ENCODE measurements around the gene CPNE4.

Gene CPNE4

DNA sequence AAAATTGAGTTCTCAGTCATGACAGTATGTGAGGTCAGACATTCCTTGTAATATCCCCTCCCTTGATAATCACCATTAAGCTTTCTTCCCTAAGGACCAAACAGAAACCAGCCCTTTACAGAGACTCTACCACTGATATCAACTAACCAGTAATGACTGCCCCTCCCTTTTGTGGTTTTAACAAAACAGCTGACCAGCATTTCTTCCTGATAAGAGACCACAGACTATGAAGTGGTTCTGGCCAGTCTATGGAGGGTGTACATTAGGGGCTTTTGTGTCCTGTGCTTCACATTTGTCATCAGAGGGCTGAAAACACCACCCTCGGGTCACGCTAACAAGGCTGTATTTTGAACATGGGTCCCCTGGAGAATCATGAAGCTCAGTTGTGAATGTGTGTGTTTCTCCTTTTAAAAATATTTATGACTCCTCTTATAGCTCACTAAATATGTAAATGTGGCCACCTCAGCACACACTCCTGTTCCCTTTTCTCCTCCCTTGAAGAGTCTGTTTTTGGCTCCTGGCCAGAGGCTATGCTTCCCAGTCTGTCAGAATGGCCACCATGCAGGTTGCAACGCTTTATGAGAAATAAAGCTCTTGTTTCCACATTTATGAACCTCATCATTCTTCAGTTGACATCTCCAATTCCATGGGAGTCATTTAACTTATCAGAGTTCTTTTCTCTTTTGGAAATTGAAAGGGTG is 239.3 kb downstream of the CPNE4 start:
- DNase-seq: no peak

DNA sequence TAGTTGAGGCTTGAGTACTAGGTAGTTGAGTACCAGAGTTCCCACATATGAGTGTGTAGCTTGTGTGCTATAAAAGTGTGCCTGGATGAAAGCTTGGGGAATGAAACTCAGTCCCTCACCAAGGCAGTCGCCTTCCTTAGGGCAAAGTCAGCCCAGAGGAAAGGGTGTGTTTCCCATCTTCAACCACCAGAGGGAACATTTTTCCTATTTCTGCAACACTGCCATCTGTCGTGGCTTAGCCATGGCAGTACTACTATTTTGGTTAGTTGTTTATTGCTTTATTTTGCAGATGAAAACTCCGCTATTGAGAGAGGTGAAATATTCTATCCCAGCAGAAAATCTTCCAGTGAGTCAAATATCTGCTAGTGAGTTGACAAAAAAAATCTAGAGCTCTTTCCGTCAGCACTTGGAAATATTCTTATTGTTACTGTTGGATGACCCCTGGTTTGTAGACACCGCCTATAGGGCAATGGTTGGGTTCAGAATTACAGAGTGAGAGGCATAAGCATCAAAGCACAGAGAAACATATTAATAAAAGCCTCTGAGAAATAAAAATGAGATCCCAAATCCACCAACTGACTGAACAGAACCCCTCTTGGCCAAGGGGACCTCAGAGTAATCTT is 239.9 kb downstream of the CPNE4 start:
- peak; percentile 26 for DNase-seq

DNA sequence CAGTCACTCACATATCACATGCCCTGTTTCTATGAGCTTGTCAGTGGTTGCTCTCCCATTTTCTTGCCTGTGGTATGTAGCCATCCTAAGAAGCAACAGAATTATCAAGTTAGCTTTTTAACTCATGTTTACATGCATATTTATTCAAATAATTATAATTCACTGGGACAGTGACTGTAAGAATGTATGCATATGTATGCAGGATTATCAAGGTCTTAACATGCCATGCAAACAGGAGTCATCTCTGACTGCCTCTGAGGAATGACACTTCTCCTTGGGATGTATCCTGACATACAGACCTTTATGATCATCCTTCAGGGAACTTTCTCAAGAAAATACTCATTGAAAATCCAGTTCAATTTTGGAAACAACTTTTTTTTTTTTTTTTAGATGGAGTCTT is 240.9 kb downstream of the CPNE4 start:
- DNase-seq: no peak

DNA sequence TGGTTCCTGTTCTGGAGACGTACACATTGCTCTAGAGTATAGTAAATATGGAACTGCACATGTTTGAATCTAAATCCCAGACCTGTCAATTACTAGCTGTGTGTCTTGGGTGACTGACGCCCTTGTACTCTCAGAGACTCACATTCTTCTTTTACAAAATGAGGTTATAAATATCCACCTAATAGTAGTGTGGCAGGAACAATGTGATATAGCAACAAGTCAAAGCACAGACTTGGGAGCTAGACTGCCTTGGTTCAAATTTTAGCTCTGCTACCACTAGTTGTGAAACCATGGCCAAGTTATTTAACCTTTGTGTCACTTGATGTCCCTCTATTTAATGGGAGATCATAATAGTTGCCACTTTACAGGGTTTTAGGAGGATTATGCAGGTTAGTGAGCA is 245.6 kb downstream of the CPNE4 start:
- DNase-seq: no peak

DNA sequence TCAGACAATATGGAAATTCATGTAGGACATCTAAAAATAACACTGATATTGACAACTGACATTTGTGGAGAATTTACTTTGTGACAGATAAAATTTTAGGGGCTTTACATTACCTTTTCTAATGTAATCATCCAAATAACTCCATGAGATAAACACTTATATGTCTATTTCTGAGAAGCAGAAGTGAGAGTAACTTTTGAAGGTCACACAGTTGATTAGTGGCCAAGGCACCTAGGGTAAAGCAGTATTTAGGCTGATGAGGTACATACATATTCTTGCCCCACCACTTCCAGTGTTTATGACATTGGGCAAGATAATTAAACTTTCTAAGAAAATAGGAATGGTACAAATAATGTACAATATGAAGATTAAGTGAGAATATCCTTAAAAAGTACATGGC is 248.4 kb downstream of the CPNE4 start:
- no peak for DNase-seq

DNA sequence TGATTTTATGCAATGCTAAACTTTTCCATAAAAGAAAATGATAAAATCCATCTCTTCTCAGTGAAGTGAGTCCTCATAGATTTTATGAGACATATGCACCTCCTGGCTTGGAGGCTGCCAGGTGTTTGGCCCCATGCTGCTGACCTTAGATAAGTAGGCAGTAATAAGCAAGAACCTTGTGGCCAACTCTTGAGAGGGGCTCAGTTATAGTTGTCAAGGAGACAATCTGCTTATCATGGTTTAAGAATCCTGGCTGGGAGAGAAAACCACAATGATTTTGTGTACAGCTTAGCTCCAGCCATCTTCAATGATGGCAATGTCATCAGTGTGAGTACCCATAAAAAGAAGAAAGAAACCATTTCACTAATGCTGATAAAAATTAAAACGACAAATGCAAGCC is 252.1 kb downstream of the CPNE4 start:
- DNase-seq: no peak

DNA sequence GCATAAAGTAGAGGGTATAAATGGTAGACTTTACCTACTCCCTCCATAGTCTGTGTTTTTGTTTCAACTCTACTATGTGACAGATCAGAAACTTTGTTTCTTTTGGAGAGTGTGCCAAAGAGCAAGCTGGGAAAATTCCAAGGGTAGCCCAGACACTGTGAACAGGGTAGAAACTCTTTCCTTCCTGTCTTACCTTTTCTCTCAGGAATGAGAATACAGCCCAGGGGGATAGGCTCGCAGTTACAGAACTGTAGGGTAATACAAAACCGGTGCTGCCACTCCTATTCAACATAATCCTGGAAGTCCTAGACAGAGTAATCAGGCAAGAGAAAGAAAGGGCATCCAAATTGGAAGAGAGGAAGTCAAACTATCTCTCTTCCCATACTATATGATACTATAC is 256.3 kb downstream of the CPNE4 start:
- no peak for DNase-seq

DNA sequence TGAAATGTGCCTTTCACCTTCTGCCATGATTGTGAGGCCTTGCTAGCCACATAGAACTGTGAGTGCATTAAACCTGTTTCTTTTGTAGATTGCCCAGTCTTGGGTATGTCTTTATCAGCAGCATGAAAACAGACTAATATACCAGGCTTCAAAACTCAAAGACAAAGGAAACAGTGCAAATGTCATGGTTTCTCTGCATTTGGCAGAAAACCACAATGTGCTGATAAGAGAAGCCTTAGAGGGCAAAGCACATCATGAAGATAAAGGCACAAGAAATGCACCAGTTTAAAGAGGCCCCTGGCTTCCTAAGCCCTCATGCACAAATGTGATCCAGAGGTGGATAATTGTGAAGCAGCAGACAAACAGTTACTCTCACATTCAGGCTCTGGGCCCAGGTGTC is 259.2 kb downstream of the CPNE4 start:
- DNase-seq: no peak

DNA sequence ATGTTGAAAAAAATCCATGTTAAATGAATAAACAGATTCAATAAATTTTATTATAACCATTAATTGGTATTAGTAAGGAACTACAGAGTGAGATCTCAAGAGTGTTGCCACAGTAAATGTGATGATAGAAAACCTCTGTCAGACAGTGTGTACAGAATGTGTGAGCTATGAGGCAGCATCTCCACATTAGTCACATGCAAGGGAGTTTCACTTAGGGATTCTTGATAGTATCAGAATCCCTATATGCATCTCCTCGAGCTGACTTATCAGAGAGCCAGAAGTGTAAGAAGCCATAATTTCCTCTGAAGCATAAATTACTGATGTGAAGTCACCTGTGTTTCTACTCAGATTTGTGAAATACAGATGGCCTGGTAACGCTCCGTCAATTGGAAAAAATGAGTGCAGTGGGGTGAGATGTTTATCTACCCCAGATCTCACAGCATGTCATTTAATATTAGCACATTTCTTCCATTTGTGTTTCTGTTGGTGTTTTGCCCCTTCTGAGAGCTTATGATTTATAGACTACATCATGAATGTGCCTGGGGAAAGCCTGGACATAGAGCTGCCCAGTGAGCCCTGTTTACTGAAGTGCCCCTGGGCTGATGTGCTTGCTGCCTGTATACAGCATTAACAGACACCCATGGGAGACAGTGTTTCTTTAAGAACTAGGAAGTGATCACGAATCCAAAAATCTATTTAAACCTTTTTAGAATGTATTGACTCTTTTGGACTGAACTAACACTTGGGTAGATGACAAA is 262.4 kb downstream of the CPNE4 start:
- DNase-seq: no peak

DNA sequence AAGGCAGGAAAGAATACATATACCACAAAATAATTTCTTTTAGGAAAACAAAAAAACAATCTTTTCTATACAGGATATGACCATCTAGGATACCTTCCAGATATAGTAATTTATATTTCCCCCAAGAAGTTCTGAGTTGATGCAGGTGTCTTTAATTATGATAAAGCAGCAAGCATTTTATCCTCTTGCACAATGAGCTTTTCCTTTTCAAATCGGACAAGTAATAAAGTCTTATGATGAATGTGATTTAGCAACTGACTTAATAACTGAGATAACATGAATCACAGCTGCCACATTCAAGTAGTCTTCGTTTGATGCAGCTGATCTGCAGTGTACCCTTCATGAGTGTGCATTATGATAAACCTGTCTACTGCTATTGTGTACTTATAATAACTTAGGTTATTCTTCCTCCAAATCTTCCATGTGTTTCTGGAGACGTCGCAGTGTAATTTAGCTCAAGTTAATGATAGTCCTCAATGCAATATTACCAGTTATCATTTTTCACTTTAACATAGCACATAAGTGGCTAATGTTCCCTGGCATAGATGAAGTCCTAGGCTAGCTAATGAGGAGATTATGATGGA is 271.7 kb downstream of the CPNE4 start:
- no peak for DNase-seq

DNA sequence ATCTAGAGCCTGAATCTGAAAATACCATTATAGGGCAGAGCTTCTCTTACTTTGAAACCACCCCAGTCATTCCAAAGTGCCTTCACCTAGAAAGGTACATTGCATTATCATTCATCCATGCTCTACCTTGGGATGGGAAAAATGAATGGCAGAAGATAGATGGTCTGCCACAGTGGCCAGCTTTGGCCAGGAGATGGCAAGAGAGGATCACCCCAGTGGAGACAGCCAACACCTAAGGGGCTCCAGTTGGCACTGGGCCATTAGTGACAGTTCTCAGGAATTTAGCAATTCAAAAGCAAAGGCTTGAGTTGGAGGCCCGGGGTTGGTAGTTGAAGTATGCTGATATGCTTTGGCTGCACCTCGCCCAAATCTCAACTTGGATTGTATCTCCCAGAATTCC is 278.4 kb downstream of the CPNE4 start:
- no peak for DNase-seq

DNA sequence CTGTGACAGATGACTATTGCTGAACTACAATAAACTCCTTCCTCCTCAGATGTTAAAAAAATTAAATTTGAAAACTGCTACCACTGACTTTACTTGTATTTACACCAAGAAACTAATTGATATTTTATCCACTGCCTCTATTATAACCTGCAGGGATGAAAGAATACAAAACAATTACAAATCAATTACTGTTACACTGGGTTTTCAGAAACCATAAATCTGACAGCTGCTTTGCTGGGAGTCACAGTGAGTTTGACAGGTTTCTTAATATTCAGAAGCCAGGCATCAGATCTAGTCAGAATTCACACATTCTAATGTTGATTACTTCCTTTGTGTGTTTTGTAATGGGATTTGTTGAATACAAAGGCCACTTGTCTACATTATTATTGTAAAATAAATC is 279.4 kb downstream of the CPNE4 start:
- no peak for DNase-seq

DNA sequence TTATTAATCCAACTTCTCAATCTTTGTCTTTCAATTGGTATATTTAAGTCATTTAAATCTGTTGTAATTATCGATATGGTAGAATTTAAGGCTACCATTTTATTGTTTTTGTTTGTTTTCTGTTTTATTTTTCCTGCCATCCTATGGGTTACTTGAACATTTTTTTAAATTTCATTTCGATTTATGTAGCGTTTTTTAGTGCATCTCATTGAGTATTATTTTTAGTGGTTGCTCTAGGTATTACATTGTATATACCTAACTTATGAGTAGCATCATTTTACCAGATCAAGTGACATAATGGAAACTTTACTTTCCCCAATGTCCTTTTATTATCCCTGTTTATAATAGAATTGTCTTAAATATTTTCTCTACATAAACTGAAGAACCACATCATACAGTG is 284.6 kb downstream of the CPNE4 start:
- DNase-seq: no peak

DNA sequence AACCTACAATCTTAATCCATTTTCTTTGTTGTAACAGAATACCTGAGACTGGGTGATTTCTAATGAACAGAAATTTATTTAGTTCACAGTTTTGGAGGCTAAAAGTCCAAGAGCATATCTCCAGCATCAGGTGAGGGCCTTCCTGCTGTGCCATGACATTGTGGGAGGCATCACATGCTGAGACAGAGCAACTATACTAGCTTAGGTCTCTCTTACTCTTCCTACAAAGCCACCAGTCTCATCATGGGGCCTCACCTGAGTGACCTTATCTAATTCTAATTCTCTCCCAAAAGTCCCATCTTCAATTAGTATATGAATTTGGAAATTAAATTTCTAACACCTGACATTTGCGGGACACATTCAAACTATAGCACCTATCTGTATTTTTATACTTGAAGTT is 285.0 kb downstream of the CPNE4 start:
- DNase-seq: no peak

DNA sequence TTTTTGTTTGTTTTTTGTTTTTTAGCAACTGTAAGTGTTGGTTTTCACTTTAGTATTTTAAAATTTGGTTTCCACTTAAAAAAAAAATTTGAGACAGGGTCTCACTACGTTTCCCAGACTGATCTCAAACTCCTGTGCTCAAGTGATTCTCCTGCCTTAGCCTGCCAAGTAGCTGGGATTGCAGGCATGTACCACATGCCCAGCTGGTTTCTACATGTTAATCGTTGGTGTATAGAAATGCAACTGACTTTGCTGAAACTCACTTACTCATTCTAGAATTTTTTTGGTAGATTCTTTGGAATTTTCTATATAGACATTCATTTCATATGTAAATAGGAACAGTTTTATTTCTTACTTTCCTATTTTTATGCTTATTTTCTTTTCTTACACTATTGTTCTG is 287.3 kb downstream of the CPNE4 start:
- DNase-seq: no peak

DNA sequence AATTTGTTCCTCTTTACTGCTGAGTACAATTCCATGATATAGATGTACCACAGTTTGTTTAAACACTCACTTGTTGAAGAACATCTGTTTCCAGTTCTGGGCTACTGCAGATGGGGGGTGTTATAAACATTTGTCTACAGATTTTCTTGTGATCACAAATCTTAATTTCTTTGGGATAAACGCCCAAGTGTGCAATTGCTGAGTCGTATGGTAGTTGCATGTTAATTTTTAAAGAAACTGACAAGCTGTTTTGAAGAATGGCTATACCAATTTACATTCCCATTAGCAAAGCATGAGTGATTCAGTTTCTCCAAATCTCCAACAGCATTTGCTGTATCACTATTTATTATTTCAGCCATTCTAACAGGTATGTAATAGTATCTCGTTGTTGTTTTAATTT is 290.0 kb downstream of the CPNE4 start:
- DNase-seq: no peak

DNA sequence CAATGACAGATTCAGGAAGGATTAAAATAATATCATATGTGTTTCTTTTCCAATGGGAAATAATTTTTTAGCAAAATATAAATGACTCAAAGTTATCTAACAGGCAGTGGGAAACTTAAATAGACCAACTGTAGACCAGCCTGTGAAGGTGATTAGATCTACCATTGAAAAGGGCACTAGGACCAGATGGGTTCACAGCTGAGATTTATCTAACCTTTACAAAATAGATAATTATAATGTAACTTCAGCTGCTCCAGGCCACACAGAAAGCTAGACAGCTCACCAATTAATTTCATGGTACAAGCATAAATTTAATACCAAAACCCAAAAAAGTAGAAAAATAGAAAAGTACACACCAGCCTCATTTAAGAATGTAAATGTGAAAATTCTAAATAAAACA is 291.7 kb downstream of the CPNE4 start:
- DNase-seq: no peak

DNA sequence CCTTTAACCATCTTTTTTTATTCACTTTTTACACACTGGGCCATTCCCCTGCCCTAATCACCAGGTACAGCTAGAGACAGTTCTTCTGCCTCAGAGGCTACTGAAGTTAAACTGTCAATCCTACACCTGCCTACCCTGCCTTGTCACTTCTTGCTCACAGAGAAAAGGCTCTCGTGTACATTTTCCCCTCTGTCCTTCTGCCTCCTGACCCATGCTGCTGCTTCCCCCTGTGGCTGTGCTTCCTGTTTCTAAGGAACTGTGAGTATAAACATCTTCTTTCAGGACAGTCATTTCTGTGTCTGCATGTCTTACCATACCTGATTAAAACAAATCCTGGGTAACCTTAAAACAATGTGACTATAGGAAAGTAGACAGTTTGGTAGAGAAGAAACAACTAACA is 295.6 kb downstream of the CPNE4 start:
- no peak for DNase-seq

DNA sequence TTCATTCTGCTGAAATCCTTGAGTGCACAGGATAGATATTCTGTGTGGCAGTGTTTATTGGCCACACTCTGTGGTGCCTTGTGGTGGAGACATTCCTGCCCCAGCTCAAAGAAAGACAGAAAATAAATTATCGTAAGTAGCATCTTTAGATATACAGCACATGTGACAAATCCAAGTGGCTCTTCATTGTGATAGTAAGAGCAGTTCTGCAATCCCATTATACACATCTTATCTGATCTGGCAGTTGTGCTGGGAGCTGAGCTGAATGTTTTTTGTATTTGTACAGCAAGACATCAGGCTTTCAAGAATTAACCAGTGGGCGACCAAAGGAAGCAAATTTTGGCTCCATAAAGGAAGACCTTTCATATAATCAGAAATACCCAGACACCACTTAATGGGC is 296.7 kb downstream of the CPNE4 start:
- no peak for DNase-seq

DNA sequence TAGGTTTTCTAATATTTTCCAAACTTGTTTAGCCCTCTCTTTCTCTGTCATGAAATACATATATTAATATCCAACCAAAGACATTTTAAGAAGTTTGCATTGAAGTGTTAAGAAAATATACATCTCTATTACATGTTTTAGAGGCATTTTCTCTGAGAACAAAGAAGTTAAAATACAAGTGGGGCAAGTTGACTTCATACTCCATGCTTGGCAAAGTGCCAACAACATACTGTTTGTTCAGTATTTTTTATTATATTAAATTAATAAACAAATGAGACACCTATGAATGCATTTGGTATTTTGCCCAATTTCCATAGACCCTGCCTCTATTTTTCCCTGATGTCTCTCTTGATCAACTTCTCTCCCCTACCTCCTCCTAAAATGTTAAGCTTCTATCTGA is 299.3 kb downstream of the CPNE4 start:
- no peak for DNase-seq

DNA sequence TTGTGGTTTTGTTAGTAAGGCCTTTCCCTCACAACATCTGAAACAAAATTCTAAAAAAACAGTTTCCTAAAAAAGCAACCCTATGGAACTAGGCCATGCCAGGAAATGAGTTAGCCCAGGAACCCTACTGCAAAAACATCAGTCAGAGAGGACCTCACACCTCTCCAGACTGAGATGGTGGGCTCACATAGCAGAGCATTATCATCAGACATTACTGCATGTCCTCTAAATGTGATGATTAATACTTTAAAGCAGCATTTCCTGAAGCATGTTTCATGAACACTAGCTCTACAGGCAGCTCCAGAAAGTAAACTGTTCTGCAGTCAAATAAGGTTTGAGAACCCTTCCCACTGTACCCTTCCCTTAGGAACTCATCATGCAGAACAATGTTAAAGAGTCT is 299.7 kb downstream of the CPNE4 start:
- DNase-seq: no peak

DNA sequence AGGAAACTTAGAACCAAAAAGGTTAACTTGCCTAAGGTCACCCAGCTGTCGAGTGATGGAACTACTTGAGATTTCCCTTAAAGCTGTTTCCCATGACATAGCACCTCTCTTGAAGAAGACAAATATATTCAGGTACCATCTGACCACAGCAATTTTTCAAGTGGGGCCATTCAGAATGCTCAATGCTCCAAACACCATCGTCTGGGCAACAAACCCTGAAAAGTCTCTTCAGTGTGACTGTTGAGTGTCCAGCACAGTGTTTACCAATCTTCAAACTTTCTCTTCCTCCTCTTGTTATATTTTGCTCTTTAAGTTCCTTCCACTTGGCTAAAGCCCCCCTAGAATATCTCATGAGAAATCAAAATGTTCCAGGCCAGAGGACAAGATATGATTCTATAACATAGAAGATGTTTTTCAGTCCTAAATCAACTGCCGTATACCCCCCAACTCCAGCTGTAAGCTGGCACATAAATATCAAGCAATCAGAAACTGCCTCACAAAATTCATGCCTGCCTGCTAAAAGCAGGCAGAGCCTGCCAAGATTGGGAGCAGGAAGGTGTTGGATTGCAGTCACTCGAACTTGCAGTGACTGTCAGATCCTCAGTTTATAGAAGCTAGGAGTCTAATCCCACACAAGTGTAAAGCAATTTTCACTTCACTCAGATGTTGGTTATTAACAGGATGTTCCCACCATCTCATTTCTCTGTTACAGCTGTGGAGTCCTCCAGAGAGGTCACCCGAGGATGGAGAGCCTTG is 301.6 kb downstream of the CPNE4 start:
- no peak for DNase-seq

DNA sequence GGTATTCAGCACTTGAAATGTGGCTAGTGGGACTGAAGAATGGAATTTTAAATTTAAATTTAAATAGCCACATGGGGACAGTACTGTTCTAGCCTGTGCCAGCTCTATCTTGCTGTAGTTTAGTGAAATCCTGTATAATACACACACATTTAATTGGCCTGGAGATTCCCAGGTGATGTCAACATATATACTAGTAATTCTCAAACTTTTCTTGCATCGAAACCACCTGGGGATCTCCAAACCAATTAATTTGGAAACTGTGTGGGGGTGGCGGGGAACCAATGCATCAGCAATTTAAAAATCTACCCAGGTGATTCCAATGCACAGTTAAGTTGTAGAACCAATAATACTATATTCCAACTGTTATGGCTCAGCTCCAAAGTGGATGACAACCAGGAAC is 303.1 kb downstream of the CPNE4 start:
- no peak for DNase-seq
